ENCODE measurements around the gene BTBD7. TPM values are rescaled to one million over a fixed set of nuclear protein-coding genes. Genes with fewer than 3 reads are reported as not detected.
A peak's percentile ranks its signal among the peaks of the same experiment; 100 is the strongest.
"Not testable (repeated sequence)": the region's sequence is repeated elsewhere in the genome, so short reads cannot be mapped to it uniquely, and the experiment has no call there.

The BTBD7 gene
- total RNA-seq, result 10 to 100 TPM; 11.0 to 12.5 TPM

DNA sequence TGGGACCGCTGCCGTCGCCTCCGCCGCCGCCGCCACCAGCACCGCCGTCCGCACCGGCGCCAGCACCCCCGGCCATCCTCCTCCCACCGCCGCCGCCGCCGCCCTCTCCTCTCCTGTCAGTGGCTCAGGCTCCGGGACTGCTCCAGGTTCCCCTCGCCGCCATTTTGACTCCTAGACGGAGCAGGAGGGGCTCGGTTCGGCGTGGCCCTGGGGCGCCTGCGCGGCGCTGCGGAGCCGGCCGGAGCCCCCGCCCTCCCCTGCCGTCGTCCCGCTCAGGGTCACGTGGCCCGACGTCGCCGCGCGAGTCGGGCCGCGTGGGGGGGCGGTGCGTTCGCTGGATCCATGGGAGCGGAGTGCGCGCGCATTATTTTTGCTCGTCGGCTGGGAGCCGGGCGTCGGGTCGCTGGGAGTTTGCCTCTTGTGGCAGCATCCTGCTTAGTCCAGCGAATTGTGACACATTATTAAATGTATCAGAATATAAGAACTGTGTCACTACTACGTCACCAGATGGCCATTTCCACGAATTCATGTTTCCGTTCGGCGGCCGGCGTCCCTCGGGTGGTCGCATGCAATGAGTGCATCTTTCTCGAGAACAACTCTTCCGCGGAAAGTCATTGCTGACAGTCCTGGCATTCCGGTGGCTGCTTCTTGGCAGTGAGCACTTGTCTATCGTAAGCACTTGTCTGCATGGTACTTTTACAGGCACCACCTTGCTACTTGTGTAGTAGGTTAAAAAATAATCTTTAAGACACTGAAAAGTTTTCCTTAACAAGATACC, at the start of gene BTBD7:
TSS of gene BTBD7 (minus strand) at position 184 of the 778 bp plus-strand sequence. CDS start 36,985 bp downstream, outside the sequence.
- Mint-ChIP-seq H3K4me1 (ENCODE audit: low read depth) (peaks cover 36% of the 10 kb centered on the region), H3K36me3 (ENCODE audit: insufficient read depth in 2 of 2) (peaks cover 0 to 2% of the 10 kb centered on the region in 2 donors), H3K27ac (peak within 1 kb of the TSS; percentile 91), H3K9me3 (no peaks in the 10 kb centered on the region), H3K4me3 (peak within 1 kb of the TSS; percentile 91), H3K27me3 (ENCODE audit: low read depth) (no peaks in the 10 kb centered on the region)
- DNase-seq (peak; percentile 96), ATAC-seq (replicated peaks in 1 of 2) (peak; percentile 93 to 95)

DNA sequence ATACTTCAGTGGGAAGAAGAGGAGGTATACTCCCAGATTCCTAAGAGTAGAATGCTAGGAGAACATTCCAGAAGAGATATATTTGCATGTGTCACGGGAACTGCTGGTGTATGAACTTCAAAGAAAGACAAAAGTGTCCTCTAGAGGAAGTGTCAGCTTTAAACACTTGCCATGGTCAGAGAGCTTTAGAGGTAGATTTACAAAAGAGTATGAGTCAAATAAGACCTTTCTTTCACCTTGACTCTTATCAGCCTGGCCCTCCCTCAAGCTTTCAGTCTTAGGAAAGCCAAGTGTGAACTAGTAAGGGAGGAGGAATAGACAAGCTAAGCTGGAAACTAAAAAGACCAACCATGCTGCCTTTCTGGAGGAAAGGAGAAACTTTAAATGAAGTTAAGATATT, 48.8 kb upstream of the BTBD7 start:
- Mint-ChIP-seq H3K36me3 (ENCODE audit: insufficient read depth in 2 of 2) (peaks cover 0 to 3% of the 10 kb centered on the region in 2 donors), H3K9me3 (peaks cover 3 to 5% of the 10 kb centered on the region in 2 donors), H3K4me1 (ENCODE audit: low read depth) (no peaks in the 10 kb centered on the region), H3K4me3 (no peak overlapping the region), H3K27ac (no peak overlapping the region), H3K27me3 (ENCODE audit: low read depth) (peaks cover 34% of the 10 kb centered on the region)
- DNase-seq, result no peak
- no peak for ATAC-seq (replicated peaks in 1 of 2)

- Mint-ChIP-seq H3K27me3 (ENCODE audit: low read depth) (peaks cover 32% of the 10 kb centered on the region), H3K4me1 (ENCODE audit: low read depth) (no peaks in the 10 kb centered on the region), H3K9me3 (peaks cover 3 to 5% of the 10 kb centered on the region in 2 donors), H3K27ac (no peak overlapping the region), H3K4me3 (no peak overlapping the region), H3K36me3 (ENCODE audit: insufficient read depth in 2 of 2) (peaks cover 0 to 3% of the 10 kb centered on the region in 2 donors)
- DNase-seq (no peak), ATAC-seq (replicated peaks in 1 of 2) (no peak)
Measured at GRCh38 chr14:93379831-93380230, 47.0 kb upstream of the BTBD7 start.

DNA sequence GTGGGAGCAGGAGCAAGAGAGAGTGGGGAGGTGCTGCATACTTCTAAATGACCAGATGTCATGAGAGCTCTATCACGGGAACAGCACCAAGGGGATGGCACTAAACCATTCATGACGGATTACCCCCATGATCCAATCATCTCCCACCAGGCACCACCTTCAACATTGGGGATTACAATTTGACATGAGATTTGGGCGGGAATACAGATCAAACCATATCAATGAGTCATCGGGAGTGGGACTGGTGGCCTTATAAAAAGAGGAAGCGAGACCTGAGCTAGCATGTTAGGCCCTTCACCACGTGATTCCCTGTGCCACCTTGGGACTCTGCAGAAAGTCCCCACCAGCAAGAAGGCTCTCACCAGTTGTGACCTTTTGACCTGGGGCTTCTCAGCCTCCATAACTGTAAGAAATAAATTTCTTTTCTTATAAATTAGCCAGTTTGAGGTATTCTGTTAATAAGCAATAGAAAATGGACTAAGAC, 42.9 kb upstream of the BTBD7 start:
- Mint-ChIP-seq H3K27ac (no peak overlapping the region), H3K9me3 (peaks cover 0 to 1% of the 10 kb centered on the region in 2 donors), H3K36me3 (ENCODE audit: insufficient read depth in 2 of 2) (no peaks in the 10 kb centered on the region), H3K4me3 (no peak overlapping the region), H3K27me3 (ENCODE audit: low read depth) (peaks cover 12% of the 10 kb centered on the region), H3K4me1 (ENCODE audit: low read depth) (no peaks in the 10 kb centered on the region)
- DNase-seq (no peak), ATAC-seq (replicated peaks in 1 of 2) (no peak)

GRCh38 chr14:93369713-93370266, 37.0 kb upstream of the BTBD7 start:
- H3K36me3 Mint-ChIP-seq (ENCODE audit: insufficient read depth in 2 of 2), result no peaks in the 10 kb centered on the region
- no peaks in the 10 kb centered on the region for H3K4me1 Mint-ChIP-seq (ENCODE audit: low read depth)
- no peak for DNase-seq
- peaks cover 0 to 1% of the 10 kb centered on the region in 2 donors for H3K9me3 Mint-ChIP-seq
- ATAC-seq (replicated peaks in 1 of 2), result no peak
- no peak overlapping the region for H3K4me3 Mint-ChIP-seq
- H3K27ac Mint-ChIP-seq, result no peak overlapping the region
- no peaks in the 10 kb centered on the region for H3K27me3 Mint-ChIP-seq (ENCODE audit: low read depth)

- Mint-ChIP-seq H3K4me1 (ENCODE audit: low read depth) (no peaks in the 10 kb centered on the region), H3K27me3 (ENCODE audit: low read depth) (no peaks in the 10 kb centered on the region), H3K4me3 (no peak overlapping the region), H3K36me3 (ENCODE audit: insufficient read depth in 2 of 2) (no peaks in the 10 kb centered on the region), H3K27ac (no peak overlapping the region), H3K9me3 (peaks cover 0 to 1% of the 10 kb centered on the region in 2 donors)
- ATAC-seq (replicated peaks in 1 of 2) (no peak), DNase-seq (no peak)
Measured at GRCh38 chr14:93368996-93369712, 36.3 kb upstream of the BTBD7 start.

GRCh38 chr14:93354873-93355272, 22.0 kb upstream of the BTBD7 start:
- H3K27ac Mint-ChIP-seq; H3K4me1 Mint-ChIP-seq (ENCODE audit: low read depth); ATAC-seq (replicated peaks in 1 of 2); H3K36me3 Mint-ChIP-seq (ENCODE audit: insufficient read depth in 2 of 2); H3K4me3 Mint-ChIP-seq; H3K9me3 Mint-ChIP-seq; DNase-seq; H3K27me3 Mint-ChIP-seq (ENCODE audit: low read depth): not testable (repeated sequence)

DNA sequence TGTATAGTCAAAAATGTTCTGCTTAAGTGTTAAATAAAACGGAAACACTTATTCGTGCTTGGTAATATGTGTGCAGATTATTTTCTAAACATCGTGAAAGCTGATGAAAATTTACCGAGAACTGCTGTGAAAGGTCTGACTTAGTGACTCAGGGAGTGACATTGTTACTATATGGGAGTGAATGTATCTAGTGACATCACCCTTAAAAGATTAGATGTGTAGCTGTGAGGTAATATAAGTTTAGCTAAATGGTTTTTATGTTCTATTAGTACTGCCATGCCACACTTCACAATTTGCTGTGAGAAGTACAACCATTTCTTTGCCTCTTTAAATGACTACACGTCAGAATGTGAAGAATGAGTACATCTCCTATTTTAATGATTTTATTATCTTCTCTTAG, 15.5 kb upstream of the BTBD7 start:
- Mint-ChIP-seq H3K9me3 (peaks cover 0 to 2% of the 10 kb centered on the region in 2 donors), H3K4me1 (ENCODE audit: low read depth) (no peaks in the 10 kb centered on the region), H3K27me3 (ENCODE audit: low read depth) (no peaks in the 10 kb centered on the region), H3K4me3 (no peak overlapping the region), H3K36me3 (ENCODE audit: insufficient read depth in 2 of 2) (peaks cover 0 to 2% of the 10 kb centered on the region in 2 donors), H3K27ac (no peak overlapping the region)
- DNase-seq (no peak), ATAC-seq (replicated peaks in 1 of 2) (no peak)

GRCh38 chr14:93347850-93348249, 15.0 kb upstream of the BTBD7 start:
- peaks cover 0 to 2% of the 10 kb centered on the region in 2 donors for H3K36me3 Mint-ChIP-seq (ENCODE audit: insufficient read depth in 2 of 2)
- ATAC-seq (replicated peaks in 1 of 2) (no peak), DNase-seq (no peak)
- no peak overlapping the region for H3K27ac Mint-ChIP-seq
- no peak overlapping the region for H3K4me3 Mint-ChIP-seq
- no peaks in the 10 kb centered on the region for H3K4me1 Mint-ChIP-seq (ENCODE audit: low read depth)
- peaks cover 0 to 2% of the 10 kb centered on the region in 2 donors for H3K9me3 Mint-ChIP-seq
- H3K27me3 Mint-ChIP-seq (ENCODE audit: low read depth), result no peaks in the 10 kb centered on the region

GRCh38 chr14:93346926-93347721, 14.3 kb upstream of the BTBD7 start, which contains the start of gene COX8C:
Gene COX8C (plus strand): TSS chr14:93347182. CDS start chr14:93347269, 87 bp downstream.
- ATAC-seq (replicated peaks in 1 of 2) (no peak), DNase-seq (no peak)
- Mint-ChIP-seq H3K36me3 (ENCODE audit: insufficient read depth in 2 of 2) (peaks cover 0 to 3% of the 10 kb centered on the region in 2 donors), H3K27me3 (ENCODE audit: low read depth) (no peaks in the 10 kb centered on the region), H3K4me1 (ENCODE audit: low read depth) (no peaks in the 10 kb centered on the region), H3K27ac (no peak within 1 kb of the TSS), H3K9me3 (peaks cover 0 to 2% of the 10 kb centered on the region in 2 donors), H3K4me3 (no peak within 1 kb of the TSS)

DNA sequence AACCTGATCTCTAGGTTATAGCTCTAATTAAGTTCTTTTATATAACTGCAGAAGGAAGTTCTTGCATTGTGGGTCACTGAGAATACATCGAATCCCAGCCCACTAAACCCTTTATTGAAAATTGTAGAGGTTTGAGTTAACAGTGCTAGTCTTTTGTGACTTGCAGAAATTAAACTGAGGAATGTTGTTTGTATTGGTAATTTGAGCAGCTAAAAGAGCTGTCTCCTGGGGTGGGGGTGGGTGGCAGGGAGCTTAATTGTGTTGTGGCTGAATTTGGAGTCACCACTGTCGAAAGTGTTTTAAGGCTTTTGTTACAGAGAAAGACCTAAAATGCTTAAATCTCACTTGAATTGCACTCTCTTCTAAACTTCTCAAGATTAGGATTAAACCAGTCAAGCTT, 11.0 kb upstream of the BTBD7 start:
- no peak overlapping the region for H3K27ac Mint-ChIP-seq
- H3K36me3 Mint-ChIP-seq (ENCODE audit: insufficient read depth in 2 of 2), result peaks cover 0 to 4% of the 10 kb centered on the region in 2 donors
- DNase-seq (no peak), ATAC-seq (replicated peaks in 1 of 2) (no peak)
- no peaks in the 10 kb centered on the region for H3K27me3 Mint-ChIP-seq (ENCODE audit: low read depth)
- no peaks in the 10 kb centered on the region for H3K4me1 Mint-ChIP-seq (ENCODE audit: low read depth)
- H3K4me3 Mint-ChIP-seq, result no peak overlapping the region
- H3K9me3 Mint-ChIP-seq, result peaks cover 0 to 2% of the 10 kb centered on the region in 2 donors

- Mint-ChIP-seq H3K4me3 (no peak overlapping the region), H3K4me1 (ENCODE audit: low read depth) (no peaks in the 10 kb centered on the region), H3K27ac (no peak overlapping the region), H3K9me3 (peaks cover 0 to 2% of the 10 kb centered on the region in 2 donors), H3K36me3 (ENCODE audit: insufficient read depth in 2 of 2) (peaks cover 0 to 4% of the 10 kb centered on the region in 2 donors), H3K27me3 (ENCODE audit: low read depth) (no peaks in the 10 kb centered on the region)
- no peak for DNase-seq
- ATAC-seq (replicated peaks in 1 of 2), result no peak
Measured at GRCh38 chr14:93343266-93343665, 10.4 kb upstream of the BTBD7 start.
